Hepatocyte (in vitro differentiated cells): ENCODE measurements around the gene PLK5. TPM values are rescaled to one million over a fixed set of nuclear protein-coding genes. Genes with fewer than 3 reads are reported as not detected.

Experiments used
- DNase-seq: peaks from one replicate; pipeline ENCODE4 v3.0.0-alpha.2; 2016; ENCODE audit warnings: low spot score
- H2AFZ ChIP-seq: fragments of 200-600 bp; sonication (generic); 2 replicates; pipeline ENCODE4 v1.6.0; 2016; ENCODE audit warnings: antibody characterized with exemption, mild to moderate bottlenecking
- H3K27ac ChIP-seq: fragments of 200-600 bp; sonication (generic); 2 replicates; pipeline ENCODE4 v1.5.1; 2016; ENCODE audit warnings: mild to moderate bottlenecking
- H3K27me3 ChIP-seq: fragments of 200-600 bp; sonication (generic); 2 replicates; pipeline ENCODE4 v1.6.1; 2016
- H3K36me3 ChIP-seq: fragments of 200-600 bp; sonication (generic); replicated peaks from 2 replicates; pipeline ENCODE4 v1.5.1; 2016; ENCODE audit warnings: low read depth; ENCODE audit not compliant: insufficient read depth
- H3K4me1 ChIP-seq: fragments of 200-600 bp; sonication (generic); 2 replicates; pipeline ENCODE4 v1.5.1; 2016; ENCODE audit warnings: mild to moderate bottlenecking, moderate library complexity; ENCODE audit not compliant: insufficient read depth
- H3K4me2 ChIP-seq: fragments of 200-600 bp; sonication (generic); 2 replicates; pipeline ENCODE4 v1.6.0; 2016
- H3K4me3 ChIP-seq: fragments of 200-600 bp; sonication (generic); 2 replicates; pipeline ENCODE4 v1.5.1; 2016; ENCODE audit warnings: mild to moderate bottlenecking
- H3K79me2 ChIP-seq: fragments of 200-600 bp; sonication (generic); 2 replicates; pipeline ENCODE4 v1.6.0; 2017; ENCODE audit warnings: mild to moderate bottlenecking
- H3K9me2 ChIP-seq: fragments of 200-600 bp; sonication (generic); replicated peaks from 2 replicates; pipeline ENCODE4 v1.6.0; 2017; ENCODE audit warnings: mild to moderate bottlenecking; ENCODE audit not compliant: insufficient read depth
- H3K9me3 ChIP-seq: fragments of 200-600 bp; sonication (generic); 2 replicates; pipeline ENCODE4 v1.5.1; 2016; ENCODE audit warnings: low read depth, mild to moderate bottlenecking
- H4K20me1 ChIP-seq: fragments of 200-600 bp; sonication (generic); 2 replicates; pipeline ENCODE4 v1.6.0; 2016; ENCODE audit warnings: mild to moderate bottlenecking; ENCODE audit not compliant: insufficient read depth, poor library complexity, severe bottlenecking
- EZH2 ChIP-seq: fragments of 200-600 bp; sonication (generic); IDR thresholded peaks from 2 replicates; pipeline ENCODE4 v1.6.1; 2016; ENCODE audit warnings: antibody characterized with exemption, mild to moderate bottlenecking, borderline replicate concordance
- EZH2phosphoT487 ChIP-seq: fragments of 200-600 bp; sonication (generic); IDR thresholded peaks from one replicate; pipeline ENCODE4 v1.6.1; 2018; ENCODE audit warnings: antibody characterized with exemption, mild to moderate bottlenecking, low read depth, moderate library complexity; ENCODE audit not compliant: unreplicated experiment, severe bottlenecking
- WGBS: methylation state at CpG from one replicate; pipeline ENCODE4 v1.1.6; 2016; ENCODE audit warnings: low lambda C conversion rate; ENCODE audit errors: missing lambda C conversion rate; 5-methylcytosine and 5-hydroxymethylcytosine counted together
- polyA plus RNA-seq: library from polyadenylated mRNA; unstranded; fragments of >200 nt; fragmentation: Nextera tagmentation; extraction: Ambion mirVana; gene quantifications from 2 replicates; pipeline ENCODE4 v1.2.1, GENCODE V29; 2016
- total RNA-seq: library from RNA; depleted of rRNA; stranded (reverse); fragments of >200 nt; gene quantifications from 2 replicates; pipeline ENCODE4 v1.2.3, GENCODE V29; 2014
- TF ChIP-seq, protein P1 (sequence below): fragments of 200-600 bp; sonication (generic); IDR thresholded peaks from 2 replicates; pipeline ENCODE4 v1.5.1; 2016; ENCODE audit warnings: antibody characterized with exemption, mild to moderate bottlenecking; ENCODE audit not compliant: poor library complexity

Gene PLK5
- total and polyA plus RNA-seq, 2 experiments from 2014 or later = 0.53 TPM; not detected in 1

DNA sequence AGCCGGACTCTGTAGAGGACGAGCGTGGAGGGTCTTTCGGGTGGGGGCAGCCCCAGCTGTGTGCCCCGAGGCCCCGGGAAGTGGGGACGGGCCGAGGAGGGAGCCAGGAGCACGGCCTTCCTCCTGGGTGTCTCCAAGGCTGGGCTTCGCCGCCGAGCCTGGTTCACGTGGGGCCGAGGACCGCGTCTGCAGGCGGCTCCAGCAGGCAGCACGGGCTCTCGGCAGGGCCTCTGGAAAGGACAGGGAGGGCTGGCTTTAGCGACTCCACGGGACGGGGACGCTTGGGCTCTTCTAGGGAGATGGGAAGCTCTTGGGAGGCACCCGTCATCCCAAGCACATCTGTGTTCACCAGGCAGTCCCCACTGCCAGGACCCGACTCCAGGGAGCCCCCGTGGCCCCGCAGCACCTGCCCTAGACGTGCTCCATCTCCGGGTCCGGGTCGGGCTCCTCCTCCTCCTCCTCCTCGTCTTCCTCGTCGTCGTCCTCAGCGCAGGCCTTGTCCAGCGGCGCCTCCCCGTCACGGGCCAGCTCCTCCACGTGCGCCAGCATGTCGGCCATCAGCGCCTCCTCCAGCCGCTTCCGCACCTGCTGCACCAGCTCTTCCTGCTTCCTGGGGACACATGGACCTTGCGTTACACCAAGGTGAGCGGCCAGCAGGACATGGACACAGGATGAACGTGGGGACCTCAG is 54.2 kb downstream of the PLK5 start:
- Histone ChIP-seq H3K9me2 (no peaks in the 10 kb centered on the region), H3K27me3 (no peaks in the 10 kb centered on the region), H3K4me2 (no peak overlapping the region), H3K36me3 (no peaks in the 10 kb centered on the region), H3K4me1 (no peaks in the 10 kb centered on the region), H3K79me2 (peaks cover 7% of the 10 kb centered on the region), H3K4me3 (no peak overlapping the region), H2AFZ (no peak overlapping the region), H3K9me3 (no peaks in the 10 kb centered on the region), H4K20me1 (peaks cover 4% of the 10 kb centered on the region), H3K27ac (no peak overlapping the region)
- 96% methylated on average over 45 of the region's 49 CpGs for WGBS
- TF ChIP-seq EZH2 = no peak
- TF ChIP-seq, protein P1, sequence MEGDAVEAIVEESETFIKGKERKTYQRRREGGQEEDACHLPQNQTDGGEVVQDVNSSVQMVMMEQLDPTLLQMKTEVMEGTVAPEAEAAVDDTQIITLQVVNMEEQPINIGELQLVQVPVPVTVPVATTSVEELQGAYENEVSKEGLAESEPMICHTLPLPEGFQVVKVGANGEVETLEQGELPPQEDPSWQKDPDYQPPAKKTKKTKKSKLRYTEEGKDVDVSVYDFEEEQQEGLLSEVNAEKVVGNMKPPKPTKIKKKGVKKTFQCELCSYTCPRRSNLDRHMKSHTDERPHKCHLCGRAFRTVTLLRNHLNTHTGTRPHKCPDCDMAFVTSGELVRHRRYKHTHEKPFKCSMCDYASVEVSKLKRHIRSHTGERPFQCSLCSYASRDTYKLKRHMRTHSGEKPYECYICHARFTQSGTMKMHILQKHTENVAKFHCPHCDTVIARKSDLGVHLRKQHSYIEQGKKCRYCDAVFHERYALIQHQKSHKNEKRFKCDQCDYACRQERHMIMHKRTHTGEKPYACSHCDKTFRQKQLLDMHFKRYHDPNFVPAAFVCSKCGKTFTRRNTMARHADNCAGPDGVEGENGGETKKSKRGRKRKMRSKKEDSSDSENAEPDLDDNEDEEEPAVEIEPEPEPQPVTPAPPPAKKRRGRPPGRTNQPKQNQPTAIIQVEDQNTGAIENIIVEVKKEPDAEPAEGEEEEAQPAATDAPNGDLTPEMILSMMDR = no peak
- no peak for TF ChIP-seq EZH2phosphoT487
- DNase-seq = no peak

- H3K36me3 ChIP-seq = no peaks in the 10 kb centered on the region
- no peak for DNase-seq
- no peaks in the 10 kb centered on the region for H3K9me2 ChIP-seq
- H3K27me3 ChIP-seq = no peaks in the 10 kb centered on the region
- no peak overlapping the region for H3K4me2 ChIP-seq
- peaks cover 4% of the 10 kb centered on the region for H4K20me1 ChIP-seq
- no peaks in the 10 kb centered on the region for H3K9me3 ChIP-seq
- TF ChIP-seq, protein P1 = no peak
- TF ChIP-seq EZH2phosphoT487 = no peak
- TF ChIP-seq EZH2 = no peak
- no peaks in the 10 kb centered on the region for H3K4me1 ChIP-seq
- H3K27ac ChIP-seq = no peak overlapping the region
- H3K79me2 ChIP-seq = peaks cover 10% of the 10 kb centered on the region
- H2AFZ ChIP-seq = no peak overlapping the region
- 98% methylated on average over 19 of the region's 20 CpGs for WGBS
- H3K4me3 ChIP-seq = no peak overlapping the region
Measured at GRCh38 chr19:1579222-1579621, 55.3 kb downstream of the PLK5 start.

- no peak for DNase-seq
- 98% methylated on average over 20 of the region's 20 CpGs for WGBS
- H2AFZ ChIP-seq = no peak overlapping the region
- no peak overlapping the region for H3K4me2 ChIP-seq
- no peaks in the 10 kb centered on the region for H3K36me3 ChIP-seq
- TF ChIP-seq EZH2phosphoT487 (no peak), EZH2 (no peak)
- TF ChIP-seq, protein P1 = no peak
- H3K4me1 ChIP-seq = no peaks in the 10 kb centered on the region
- no peak overlapping the region for H3K4me3 ChIP-seq
- no peaks in the 10 kb centered on the region for H3K9me2 ChIP-seq
- H3K9me3 ChIP-seq = no peaks in the 10 kb centered on the region
- H3K27me3 ChIP-seq = no peaks in the 10 kb centered on the region
- no peak overlapping the region for H3K27ac ChIP-seq
- H3K79me2 ChIP-seq = peaks cover 16% of the 10 kb centered on the region
- peaks cover 9% of the 10 kb centered on the region for H4K20me1 ChIP-seq
Measured at GRCh38 chr19:1580382-1580781, 56.5 kb downstream of the PLK5 start.
